Measurements from ENCODE around the gene ZFYVE19. TPM values are rescaled to one million over a fixed set of nuclear protein-coding genes. Genes with fewer than 3 reads are reported as not detected.
A peak's percentile ranks its signal among the peaks of the same experiment; 100 is the strongest.

The ZFYVE19 gene
- total RNA-seq, 2 donors from 2014 or later = 39.8 to 43.3 TPM

GRCh38 chr15:40850576-40851112 is 43.8 kb downstream of the ZFYVE19 start:
- TF ChIP-seq, protein P1, sequence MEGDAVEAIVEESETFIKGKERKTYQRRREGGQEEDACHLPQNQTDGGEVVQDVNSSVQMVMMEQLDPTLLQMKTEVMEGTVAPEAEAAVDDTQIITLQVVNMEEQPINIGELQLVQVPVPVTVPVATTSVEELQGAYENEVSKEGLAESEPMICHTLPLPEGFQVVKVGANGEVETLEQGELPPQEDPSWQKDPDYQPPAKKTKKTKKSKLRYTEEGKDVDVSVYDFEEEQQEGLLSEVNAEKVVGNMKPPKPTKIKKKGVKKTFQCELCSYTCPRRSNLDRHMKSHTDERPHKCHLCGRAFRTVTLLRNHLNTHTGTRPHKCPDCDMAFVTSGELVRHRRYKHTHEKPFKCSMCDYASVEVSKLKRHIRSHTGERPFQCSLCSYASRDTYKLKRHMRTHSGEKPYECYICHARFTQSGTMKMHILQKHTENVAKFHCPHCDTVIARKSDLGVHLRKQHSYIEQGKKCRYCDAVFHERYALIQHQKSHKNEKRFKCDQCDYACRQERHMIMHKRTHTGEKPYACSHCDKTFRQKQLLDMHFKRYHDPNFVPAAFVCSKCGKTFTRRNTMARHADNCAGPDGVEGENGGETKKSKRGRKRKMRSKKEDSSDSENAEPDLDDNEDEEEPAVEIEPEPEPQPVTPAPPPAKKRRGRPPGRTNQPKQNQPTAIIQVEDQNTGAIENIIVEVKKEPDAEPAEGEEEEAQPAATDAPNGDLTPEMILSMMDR (IDR thresholded peaks at IDR 0.05) = no peak
- TF ChIP-seq POLR2A (IDR thresholded peaks at IDR 0.05) (no peak), POLR2AphosphoS5 (IDR thresholded peaks at IDR 0.05) (no peak)
- peaks cover 0 to 7% of the 10 kb centered on the region in 2 donors for H3K36me3 ChIP-seq
- no peak for DNase-seq (ENCODE audit: low spot score)
- intact Hi-C loops (cut with DNase I) = no loop called here
- H3K4me1 ChIP-seq (replicated peaks) = no peaks in the 10 kb centered on the region
- H3K27ac ChIP-seq = no peak overlapping the region
- 90% methylated on average over 8 of the region's 8 CpGs for WGBS
- H3K4me3 ChIP-seq = no peak overlapping the region
- no peaks in the 10 kb centered on the region for H3K27me3 ChIP-seq (replicated peaks; ENCODE audit: insufficient read depth)
- H3K9me3 ChIP-seq = no peaks in the 10 kb centered on the region

- 63% methylated on average over 5 of the region's 5 CpGs for WGBS
- Histone ChIP-seq H3K4me1 (replicated peaks) (peaks cover 14% of the 10 kb centered on the region), H3K27ac (peak overlapping the region; percentile 36 to 61), H3K27me3 (replicated peaks; ENCODE audit: insufficient read depth) (no peaks in the 10 kb centered on the region), H3K4me3 (no peak overlapping the region), H3K9me3 (no peaks in the 10 kb centered on the region), H3K36me3 (peaks cover 0 to 7% of the 10 kb centered on the region in 2 donors)
- DNase-seq (ENCODE audit: low spot score) = no peak
- intact Hi-C loops (cut with DNase I) = no loop called here
- TF ChIP-seq, protein P1 (IDR thresholded peaks at IDR 0.05) = no peak
- TF ChIP-seq POLR2AphosphoS5 (IDR thresholded peaks at IDR 0.05) (no peak), POLR2A (IDR thresholded peaks at IDR 0.05) (no peak)
Measured at GRCh38 chr15:40852529-40852928, 45.6 kb downstream of the ZFYVE19 start.

DNA sequence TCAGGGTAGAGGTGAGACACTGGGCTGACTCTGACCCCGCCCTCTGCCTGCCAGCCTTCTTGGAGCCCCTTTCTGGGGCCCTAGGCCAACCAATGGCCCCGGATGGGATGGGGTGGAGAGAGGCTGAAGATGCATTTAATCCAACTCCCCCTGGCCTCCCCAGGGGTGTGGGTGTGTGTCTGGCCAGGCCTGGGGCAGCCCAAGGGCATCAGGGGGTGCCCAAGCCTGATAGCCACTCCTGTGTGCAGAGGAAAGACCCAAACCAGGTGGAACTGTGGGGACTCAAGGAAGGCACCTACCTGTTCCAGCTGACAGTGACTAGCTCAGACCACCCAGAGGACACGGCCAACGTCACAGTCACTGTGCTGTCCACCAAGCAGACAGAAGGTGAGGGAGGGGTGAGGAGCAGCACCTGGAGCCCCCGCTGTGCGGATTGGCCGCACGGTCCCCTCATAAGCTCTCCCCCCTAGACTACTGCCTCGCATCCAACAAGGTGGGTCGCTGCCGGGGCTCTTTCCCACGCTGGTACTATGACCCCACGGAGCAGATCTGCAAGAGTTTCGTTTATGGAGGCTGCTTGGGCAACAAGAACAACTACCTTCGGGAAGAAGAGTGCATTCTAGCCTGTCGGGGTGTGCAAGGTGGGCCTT is 46.5 kb downstream of the ZFYVE19 start:
- no peaks in the 10 kb centered on the region for H3K27me3 ChIP-seq (replicated peaks; ENCODE audit: insufficient read depth)
- TF ChIP-seq POLR2AphosphoS5 (IDR thresholded peaks at IDR 0.05) (no peak), POLR2A (IDR thresholded peaks at IDR 0.05) (no peak)
- TF ChIP-seq, protein P1 (IDR thresholded peaks at IDR 0.05) = no peak
- 87% methylated on average over 16 of the region's 16 CpGs for WGBS
- peaks cover 0 to 7% of the 10 kb centered on the region in 2 donors for H3K36me3 ChIP-seq
- intact Hi-C loops (cut with DNase I) = no loop called here
- no peak overlapping the region for H3K4me3 ChIP-seq
- no peaks in the 10 kb centered on the region for H3K9me3 ChIP-seq
- H3K4me1 ChIP-seq (replicated peaks) = peaks cover 14% of the 10 kb centered on the region
- peak overlapping the region; percentile 36 to 61 for H3K27ac ChIP-seq
- no peak for DNase-seq (ENCODE audit: low spot score)

DNA sequence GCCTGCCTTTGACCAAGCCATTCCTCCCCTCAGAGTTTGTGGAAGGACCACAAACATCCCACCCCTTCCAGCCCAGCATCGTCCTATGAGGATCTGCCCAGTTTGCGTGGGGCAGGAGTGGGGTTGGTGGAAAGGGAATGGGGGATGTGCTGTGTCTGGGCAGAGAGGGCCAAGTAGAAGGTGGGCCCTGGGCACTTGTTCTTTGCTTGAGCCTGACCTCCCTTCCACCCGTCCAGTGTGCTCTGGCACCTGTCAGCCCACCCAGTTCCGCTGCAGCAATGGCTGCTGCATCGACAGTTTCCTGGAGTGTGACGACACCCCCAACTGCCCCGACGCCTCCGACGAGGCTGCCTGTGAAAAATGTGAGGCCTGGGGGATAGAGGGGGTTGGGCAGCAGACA is 47.3 kb downstream of the ZFYVE19 start:
- 68% methylated on average over 9 of the region's 10 CpGs for WGBS
- Histone ChIP-seq H3K4me1 (replicated peaks) (peaks cover 14% of the 10 kb centered on the region), H3K4me3 (no peak overlapping the region), H3K36me3 (peaks cover 0 to 7% of the 10 kb centered on the region in 2 donors), H3K9me3 (no peaks in the 10 kb centered on the region), H3K27me3 (replicated peaks; ENCODE audit: insufficient read depth) (no peaks in the 10 kb centered on the region), H3K27ac (peak overlapping the region in 1 of 2 donors; percentile 61)
- TF ChIP-seq, protein P1 (IDR thresholded peaks at IDR 0.05) = no peak
- TF ChIP-seq POLR2A (IDR thresholded peaks at IDR 0.05) (no peak), POLR2AphosphoS5 (IDR thresholded peaks at IDR 0.05) (no peak)
- no peak for DNase-seq (ENCODE audit: low spot score)
- intact Hi-C loops (cut with DNase I) = no loop called here

Data from prostate gland (tissue), 2 donors.